Naive thymus-derived CD4-positive, alpha-beta T cell (primary cell): ENCODE measurements around the gene UQCC3. TPM values are rescaled to one million over a fixed set of nuclear protein-coding genes. Genes with fewer than 3 reads are reported as not detected.

Experiments used
- ATAC-seq: fragments of 150-1000 bp; cut with Tn5 transposase; 2 replicates; pipeline ENCODE4 v1.10.0; 2021; ENCODE audit warnings: mild to moderate bottlenecking, moderate library complexity
- CTCF ChIA-PET: fragments of 350-600 bp; sonication (Branson Sonifier 250); formaldehyde crosslinking; loops from one replicate; lab custom pipeline; 2021; ENCODE audit warnings: antibody characterized with exemption; lab: Charles Lee
- POLR2A ChIA-PET: fragments of 350-600 bp; sonication (Branson Sonifier 250); formaldehyde crosslinking; loops from one replicate; lab custom pipeline; 2021; ENCODE audit warnings: antibody characterized with exemption, inconsistent platforms; lab: Charles Lee
- DNase-seq, 9 donors: peaks; one replicate each; pipeline versions ENCODE4 v3.0.0 to v3.0.0-alpha.2; 2020 to 2022; ENCODE audit warnings: mixed read lengths in 1 of 9
- H3K27ac ChIP-seq: one replicate; pipeline ENCODE4 v1.7.0; 2013; ENCODE audit warnings: mild to moderate bottlenecking, low read depth, low read length, moderate library complexity
- H3K27me3 ChIP-seq, 2 donors: one replicate each; pipeline ENCODE4 v1.7.0; 2013; ENCODE audit warnings: low read length in 2 of 2, mild to moderate bottlenecking in 2 of 2, moderate library complexity in 2 of 2; ENCODE audit not compliant: control insufficient read depth in 2 of 2, insufficient read depth in 2 of 2
- H3K36me3 ChIP-seq, 3 experiments: 1 replicate in 2 of 3; 2 replicates in 1 of 3; pipeline ENCODE4 v1.7.0; 2013; ENCODE audit warnings: low read length in 3 of 3, mild to moderate bottlenecking in 3 of 3, moderate library complexity in 1 of 3; ENCODE audit not compliant: insufficient read depth in 3 of 3, control insufficient read depth in 2 of 3
- H3K4me1 ChIP-seq, 2 donors: one replicate each; pipeline ENCODE4 v1.7.0; 2013; ENCODE audit warnings: low read length in 2 of 2, mild to moderate bottlenecking in 2 of 2, moderate library complexity in 1 of 2; ENCODE audit not compliant: control insufficient read depth in 2 of 2, insufficient read depth in 2 of 2
- H3K4me3 ChIP-seq: 2 replicates; pipeline ENCODE4 v1.7.0; 2013; ENCODE audit warnings: mild to moderate bottlenecking, low read length
- H3K9me3 ChIP-seq, 3 experiments: 1 replicate in 2 of 3; 2 replicates in 1 of 3; pipeline ENCODE4 v1.7.0; 2013; ENCODE audit warnings: low read length in 3 of 3; ENCODE audit not compliant: control insufficient read depth in 2 of 3
- H3K27ac Mint-ChIP-seq, 9 donors: one replicate each; pipeline ENCODE4 v1.8.0; 2020 to 2022; ENCODE audit warnings: mixed read lengths in 9 of 9, mild to moderate bottlenecking in 8 of 9, moderate library complexity in 5 of 9, inconsistent platforms in 2 of 9
- H3K27me3 Mint-ChIP-seq, 5 donors: one replicate each; pipeline ENCODE4 v1.8.0; 2021 to 2022; ENCODE audit warnings: mixed read lengths in 5 of 5, mild to moderate bottlenecking in 1 of 5
- H3K36me3 Mint-ChIP-seq, 5 donors: one replicate each; pipeline ENCODE4 v1.8.0; 2020 to 2022; ENCODE audit warnings: mixed read lengths in 5 of 5, mild to moderate bottlenecking in 3 of 5, inconsistent platforms in 1 of 5
- H3K4me1 Mint-ChIP-seq, 7 donors: one replicate each; pipeline ENCODE4 v1.8.0; 2020 to 2022; ENCODE audit warnings: mixed read lengths in 7 of 7, mild to moderate bottlenecking in 3 of 7, inconsistent platforms in 1 of 7
- H3K4me3 Mint-ChIP-seq, 10 donors: one replicate each; pipeline ENCODE4 v1.8.0; 2020 to 2022; ENCODE audit warnings: mild to moderate bottlenecking in 10 of 10, mixed read lengths in 10 of 10, moderate library complexity in 6 of 10, inconsistent platforms in 2 of 10
- H3K9me3 Mint-ChIP-seq, 11 donors: one replicate each; pipeline ENCODE4 v1.8.0; 2020 to 2022; ENCODE audit warnings: mixed read lengths in 11 of 11, mild to moderate bottlenecking in 4 of 11, inconsistent platforms in 1 of 11, moderate library complexity in 1 of 11
- intact Hi-C, 2 donors: fragments of 100-400 bp; cut with micrococcal nuclease; formaldehyde crosslinking; loops; one replicate each; pipeline ENCODE4 v1.15.1; 2023
- polyA plus RNA-seq, 2 donors: library from polyadenylated mRNA; unstranded; fragments of 300-500 nt; fragmentation: Illumina TruSeq; gene quantifications; one replicate each; pipeline ENCODE4 v1.2.3, GENCODE V29; 2021
- total RNA-seq, 6 experiments: library from RNA in 5 of 6; stranded (reverse) in 5 of 6; gene quantifications; 1 replicate in 5 of 6; 2 replicates in 1 of 6; pipeline ENCODE4 v1.2.3 and lab custom pipeline; 2021 to 2026

UQCC3 gene
- total and polyA plus RNA-seq, 7 experiments from 2014 or later: 2.2 to 11.1 (median 7.9) TPM

- peaks cover 6 to 7% of the 10 kb centered on the region in 2 donors for H3K4me1 ChIP-seq
- intact Hi-C loops: no loop called here
- Mint-ChIP-seq H3K9me3 (peaks cover 0 to 9% (median 0%) of the 10 kb centered on the region in 11 donors), H3K27ac (peak overlapping the region in 1 of 9 donors; percentile 36), H3K36me3 (peaks cover 0 to 1% (median 0%) of the 10 kb centered on the region in 5 donors), H3K27me3 (no peaks in the 10 kb centered on the region), H3K4me1 (peaks cover 11 to 17% (median 13%) of the 10 kb centered on the region in 7 donors), H3K4me3 (no peak overlapping the region)
- no peaks in the 10 kb centered on the region for H3K9me3 ChIP-seq
- H3K27ac ChIP-seq: no peak overlapping the region
- DNase-seq: no peak
- no peaks in the 10 kb centered on the region for H3K27me3 ChIP-seq
- CTCF ChIA-PET: interaction anchor here (0.8 to 1.4 kb wide), 2 partner anchors 19 to 45 kb away, joined by 3 read pairs; partner anchors contain the start of gene EML3
- H3K4me3 ChIP-seq: no peak overlapping the region
- peaks cover 0 to 3% (median 0%) of the 10 kb centered on the region in 3 experiments for H3K36me3 ChIP-seq
- no peak for ATAC-seq
- POLR2A ChIA-PET: interaction anchor here (0.6 to 2.3 kb wide), 15 partner anchors 9 to 97 kb away, joined by 3 to 17 read pairs (median 4); partner anchors contain the start of genes C11orf98, CSKMT, GANAB and HNRNPUL2
These were observed 14.6 kb upstream of the UQCC3 start for GRCh38 chr11:62656796-62657429.

GRCh38 chr11:62664405-62665074, 6.9 kb upstream of the UQCC3 start:
- Mint-ChIP-seq H3K27ac (peak overlapping the region; percentile 89 to 97 (median 93)), H3K4me3 (peak overlapping the region; percentile 93 to 98 (median 96)), H3K9me3 (peaks cover 0 to 3% (median 0%) of the 10 kb centered on the region in 11 donors), H3K27me3 (no peaks in the 10 kb centered on the region), H3K36me3 (peaks cover 0 to 23% (median 7%) of the 10 kb centered on the region in 5 donors), H3K4me1 (peaks cover 13 to 40% (median 29%) of the 10 kb centered on the region in 7 donors)
- no peaks in the 10 kb centered on the region for H3K9me3 ChIP-seq
- DNase-seq: peak in 1 of 9 donors; percentile 65
- H3K27me3 ChIP-seq: no peaks in the 10 kb centered on the region
- peak; percentile 65 for ATAC-seq
- peak overlapping the region; percentile 85 for H3K27ac ChIP-seq
- POLR2A ChIA-PET: interaction anchor here (0.5 to 14.8 kb wide), 56 partner anchors 7 to 1653 kb away, joined by 3 to 332 read pairs (median 5); partner anchors contain the start of genes B3GAT3, BSCL2, EEF1G and EML3
- peak overlapping the region; percentile 85 for H3K4me3 ChIP-seq
- intact Hi-C loops: loop anchor here (1.0 to 2.0 kb wide), 11 partner anchors 11 to 73 kb away; partner anchors contain the start of genes EML3 (in 2 of the 2), GANAB (in 2 of the 2), INTS5 (in 2 of the 2) and TUT1 (in 2 of the 2)
- CTCF ChIA-PET: interaction anchor here (0.6 to 2.2 kb wide), 18 partner anchors 9 to 240 kb away, joined by 3 to 17 read pairs (median 4); partner anchors contain the start of genes B3GAT3, EML3, INTS5 and ROM1
- peaks cover 16 to 21% of the 10 kb centered on the region in 2 donors for H3K4me1 ChIP-seq
- peaks cover 0 to 25% (median 3%) of the 10 kb centered on the region in 3 experiments for H3K36me3 ChIP-seq

DNA sequence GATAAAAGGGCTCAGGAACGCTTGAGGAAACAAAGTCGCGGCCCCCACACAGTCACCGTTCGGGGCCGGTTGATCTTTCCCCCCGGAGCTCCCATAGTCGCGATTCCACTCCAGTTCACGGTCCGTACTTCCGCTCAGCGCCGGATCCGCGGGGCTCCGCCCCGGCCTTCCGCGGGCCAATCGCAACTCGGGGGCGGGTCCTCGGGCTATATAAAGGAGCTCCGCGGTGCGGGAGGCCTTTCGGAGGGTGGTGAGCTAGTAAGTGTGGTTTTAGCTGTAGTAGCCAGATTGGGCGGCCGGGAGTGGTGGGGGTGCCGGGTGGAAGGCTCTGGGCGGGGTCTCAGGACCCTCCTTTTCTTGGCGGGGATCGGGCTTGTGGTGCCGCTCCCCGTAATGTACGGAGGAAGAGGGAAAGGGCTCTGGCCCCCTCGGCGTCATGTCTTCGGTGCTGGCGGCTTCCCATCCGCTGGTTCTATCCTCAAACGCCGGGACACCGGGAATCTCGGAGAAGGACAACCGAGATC, 6.3 kb upstream of the UQCC3 start, which contains the start of the genes C11orf98 and CSKMT:
Gene C11orf98 (minus strand): TSS at position 136 of the 524 bp plus-strand sequence. CDS start 41 bp downstream, at position 95.
Gene CSKMT (plus strand): TSS at position 238 of the 524 bp plus-strand sequence. CDS start 568 bp downstream, outside the sequence.
- Histone ChIP-seq H3K4me3 (peak within 1 kb of the TSS; percentile 85), H3K27me3 (no peaks in the 10 kb centered on the region), H3K9me3 (no peaks in the 10 kb centered on the region), H3K27ac (peak within 1 kb of the TSS; percentile 85), H3K4me1 (peaks cover 16 to 21% of the 10 kb centered on the region in 2 donors), H3K36me3 (peaks cover 0 to 25% (median 3%) of the 10 kb centered on the region in 3 experiments)
- peak; percentile 90 to 99 (median 95) for DNase-seq
- Mint-ChIP-seq H3K27me3 (no peaks in the 10 kb centered on the region), H3K36me3 (peaks cover 0 to 23% (median 7%) of the 10 kb centered on the region in 5 donors), H3K27ac (peak within 1 kb of the TSS; percentile 89 to 97 (median 93)), H3K4me3 (peak within 1 kb of the TSS; percentile 93 to 98 (median 96)), H3K4me1 (peaks cover 13 to 45% (median 32%) of the 10 kb centered on the region in 7 donors), H3K9me3 (peaks cover 0 to 3% (median 0%) of the 10 kb centered on the region in 11 donors)
- ATAC-seq: peak; percentile 97
- ChIA-PET CTCF (interaction anchor here (0.6 to 2.2 kb wide), 21 partner anchors 9 to 240 kb away, joined by 3 to 17 read pairs (median 3); partner anchors contain the start of genes B3GAT3, EML3, INTS5 and ROM1), POLR2A (interaction anchor here (0.5 to 14.8 kb wide), 60 partner anchors 8 to 1753 kb away, joined by 3 to 332 read pairs (median 5); partner anchors contain the start of genes B3GAT3, BSCL2, EEF1G and EML3)
- intact Hi-C loops: loop anchor here (1.0 to 2.0 kb wide), 11 partner anchors 12 to 74 kb away; partner anchors contain the start of genes EML3 (in 2 of the 2), GANAB (in 2 of the 2), INTS5 (in 2 of the 2) and HNRNPUL2 (in 1 of the 2)

DNA sequence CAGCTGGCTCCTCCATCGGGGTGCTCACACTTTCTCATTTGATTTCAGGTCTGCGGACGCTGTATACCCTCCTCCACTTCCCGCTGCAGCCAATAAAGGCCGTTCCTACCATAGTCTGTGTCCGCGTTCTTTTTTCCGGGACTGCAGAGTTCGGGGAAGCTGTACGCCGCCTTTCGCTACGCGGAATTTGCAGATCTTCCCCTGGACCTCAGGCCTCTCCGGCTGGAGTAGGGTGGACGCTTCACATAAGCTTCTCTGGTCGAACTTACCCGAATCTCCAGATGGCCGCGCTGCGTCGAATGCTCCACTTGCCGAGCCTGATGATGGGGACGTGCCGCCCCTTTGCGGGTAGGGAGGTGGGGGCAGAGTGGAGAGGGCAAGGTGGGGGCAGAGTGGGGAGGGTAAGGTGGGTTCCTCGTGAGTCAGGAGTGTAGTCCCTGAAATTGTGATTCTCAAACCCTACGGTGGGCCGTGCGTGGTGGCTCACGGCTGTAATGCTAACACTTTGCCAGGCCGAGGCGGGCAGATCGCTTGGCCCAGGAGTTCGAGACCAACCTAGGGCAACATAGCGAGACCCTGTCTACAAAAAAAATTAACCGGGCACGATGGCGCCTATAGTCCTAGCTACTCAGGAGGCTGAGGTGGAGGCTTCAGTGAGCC, 5.7 kb upstream of the UQCC3 start:
- Histone ChIP-seq H3K27ac (peak overlapping the region; percentile 85), H3K9me3 (no peaks in the 10 kb centered on the region), H3K4me1 (peaks cover 16 to 24% of the 10 kb centered on the region in 2 donors), H3K27me3 (no peaks in the 10 kb centered on the region), H3K36me3 (peaks cover 0 to 25% (median 3%) of the 10 kb centered on the region in 3 experiments), H3K4me3 (peak overlapping the region; percentile 85)
- ATAC-seq (peak; percentile 35), DNase-seq (peak in 7 of 9 donors; percentile 27 to 60 (median 39))
- Mint-ChIP-seq H3K36me3 (peaks cover 0 to 23% (median 7%) of the 10 kb centered on the region in 5 donors), H3K9me3 (peaks cover 0 to 3% (median 0%) of the 10 kb centered on the region in 11 donors), H3K4me3 (peak overlapping the region; percentile 93 to 98 (median 96)), H3K27ac (peak overlapping the region; percentile 89 to 97 (median 93)), H3K27me3 (no peaks in the 10 kb centered on the region), H3K4me1 (peaks cover 13 to 51% (median 38%) of the 10 kb centered on the region in 7 donors)
- CTCF ChIA-PET: interaction anchor here (0.6 to 2.2 kb wide), 18 partner anchors 8 to 241 kb away, joined by 3 to 17 read pairs (median 4); partner anchors contain the start of genes B3GAT3, EML3, ROM1 and TUT1
- POLR2A ChIA-PET: interaction anchor here (0.6 to 14.8 kb wide), 52 partner anchors 8 to 1753 kb away, joined by 3 to 332 read pairs (median 6); partner anchors contain the start of genes B3GAT3, BSCL2, EEF1G and EML3
- intact Hi-C loops: loop anchor here (1.0 to 2.0 kb wide), 11 partner anchors 12 to 74 kb away; partner anchors contain the start of genes EML3 (in 2 of the 2), GANAB (in 2 of the 2), INTS5 (in 2 of the 2) and HNRNPUL2 (in 1 of the 2)

GRCh38 chr11:62666259-62666926, 5.1 kb upstream of the UQCC3 start:
- H3K27me3 Mint-ChIP-seq: no peaks in the 10 kb centered on the region
- ChIA-PET POLR2A (interaction anchor here (0.8 to 14.8 kb wide), 25 partner anchors 9 to 222 kb away, joined by 3 to 332 read pairs (median 17); partner anchors contain the start of genes B3GAT3, BSCL2, EEF1G and EML3), CTCF (interaction anchor here (0.6 to 1.6 kb wide), 2 partner anchors 14 to 271 kb away, joined by 3 to 7 read pairs; no protein-coding TSS in a partner anchor)
- peaks cover 13 to 57% (median 45%) of the 10 kb centered on the region in 7 donors for H3K4me1 Mint-ChIP-seq
- Histone ChIP-seq H3K9me3 (no peaks in the 10 kb centered on the region), H3K36me3 (peaks cover 0 to 27% (median 3%) of the 10 kb centered on the region in 3 experiments), H3K4me3 (peak overlapping the region; percentile 85), H3K27me3 (no peaks in the 10 kb centered on the region), H3K4me1 (peaks cover 20 to 24% of the 10 kb centered on the region in 2 donors), H3K27ac (peak overlapping the region; percentile 85)
- peak overlapping the region; percentile 14 to 96 (median 92) for H3K27ac Mint-ChIP-seq
- intact Hi-C loops: no loop called here
- H3K9me3 Mint-ChIP-seq: peaks cover 0 to 3% (median 0%) of the 10 kb centered on the region in 11 donors
- peak overlapping the region; percentile 93 to 98 (median 96) for H3K4me3 Mint-ChIP-seq
- no peak for ATAC-seq
- no peak for DNase-seq
- H3K36me3 Mint-ChIP-seq: peaks cover 0 to 26% (median 7%) of the 10 kb centered on the region in 5 donors
